Right atrium auricular region (tissue), 2 donors: Measurements from ENCODE around the gene CAMK1D. TPM values are rescaled to one million over a fixed set of nuclear protein-coding genes. Genes with fewer than 3 reads are reported as not detected.
"Not testable (repeated sequence)": the region's sequence is repeated elsewhere in the genome, so short reads cannot be mapped to it uniquely, and the experiment has no call there.

Experiments
- DNase-seq: peaks from one replicate; pipeline ENCODE4 v3.0.0-alpha.2; 2019; ENCODE audit warnings: low spot score
- H3K27ac ChIP-seq, 2 donors: fragments of 200-600 bp; sonication (generic); 1 replicate in 1 of 2; 2 replicates in 1 of 2; pipeline ENCODE4 v1.5.1; 2016 to 2019
- H3K27me3 ChIP-seq, 2 donors: fragments of 200-600 bp; sonication (generic); one replicate each; pipeline versions ENCODE4 v1.5.1 to v1.6.0; 2017 to 2019
- H3K36me3 ChIP-seq: fragments of 200-600 bp; sonication (generic); one replicate; pipeline ENCODE4 v1.5.1; 2016
- H3K4me1 ChIP-seq, 2 donors: fragments of 200-600 bp; sonication (generic); one replicate each; pipeline versions ENCODE4 v1.5.1 to v1.6.0; 2017 to 2019
- H3K4me3 ChIP-seq, 2 donors: fragments of 200-600 bp; sonication (generic); 1 replicate in 1 of 2; 2 replicates in 1 of 2; pipeline ENCODE4 v1.5.1; 2017 to 2019; ENCODE audit warnings: mild to moderate bottlenecking in 1 of 2, moderate library complexity in 1 of 2
- H3K9me3 ChIP-seq, 2 donors: fragments of 200-600 bp; sonication (generic); one replicate each; pipeline ENCODE4 v1.5.1; 2019
- CTCF ChIP-seq, 2 donors: fragments of 200-600 bp; sonication (generic); IDR thresholded peaks; one replicate each; pipeline ENCODE4 v1.5.1; 2019; ENCODE audit warnings: antibody characterized with exemption in 2 of 2
- total RNA-seq, 2 donors: library from RNA; depleted of rRNA; stranded (reverse); fragments of >200 nt; gene quantifications; one replicate each; pipeline ENCODE4 v1.1.0, GENCODE V29; 2016

CAMK1D gene
- total RNA-seq, 2 donors from 2014 or later, result 24.5 to 27.2 TPM

- no peak overlapping the region for H3K27ac ChIP-seq
Measured at GRCh38 chr10:12711350-12711708, 362.0 kb downstream of the CAMK1D start.

DNA sequence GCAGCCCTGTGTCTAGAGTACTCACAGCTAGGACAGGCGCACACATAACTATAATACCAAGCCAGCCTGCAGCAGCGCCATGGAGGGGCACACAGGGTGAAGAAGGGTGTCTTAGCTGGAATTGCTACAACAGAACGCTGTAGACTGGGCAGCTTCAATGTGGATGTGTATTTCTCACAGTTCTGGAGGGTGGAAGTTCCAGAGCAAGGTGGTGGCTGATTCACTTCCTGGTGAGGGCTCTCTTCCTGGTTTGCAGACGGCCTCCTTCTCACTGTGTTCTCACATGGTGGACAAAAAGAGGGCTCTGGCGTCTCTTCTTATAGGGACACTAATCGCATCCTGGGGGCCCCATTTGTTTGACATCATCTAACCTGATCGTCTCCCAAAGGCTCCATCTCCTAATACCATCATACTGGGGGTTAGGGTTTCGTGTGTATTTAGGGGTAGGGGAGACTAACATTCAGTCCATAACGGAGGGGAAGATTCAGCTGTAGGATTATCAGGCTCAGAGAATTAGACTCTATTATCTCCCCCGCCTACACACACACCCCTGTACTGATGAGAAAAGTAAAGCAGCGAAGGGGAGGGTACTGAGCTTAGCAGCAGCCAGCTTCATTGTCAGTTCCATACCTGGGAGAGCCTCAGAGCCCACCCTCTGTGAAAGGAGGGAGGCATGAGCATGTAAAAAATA lies 363.1 kb downstream of the CAMK1D start:
- DNase-seq, result no peak
- H3K9me3 ChIP-seq, result no peaks in the 10 kb centered on the region
- TF ChIP-seq CTCF (IDR thresholded peaks at IDR 0.05), result no peak
- H3K27ac ChIP-seq, result no peak overlapping the region
- no peaks in the 10 kb centered on the region for H3K27me3 ChIP-seq
- H3K4me1 ChIP-seq, result peaks cover 0 to 35% of the 10 kb centered on the region in 2 donors
- no peaks in the 10 kb centered on the region for H3K36me3 ChIP-seq
- no peak overlapping the region for H3K4me3 ChIP-seq

More at GRCh38 chr10:12711350-12711708, 362.0 kb downstream of the CAMK1D start:
- Histone ChIP-seq H3K36me3 (no peaks in the 10 kb centered on the region), H3K9me3 (no peaks in the 10 kb centered on the region), H3K4me3 (no peak overlapping the region), H3K27me3 (no peaks in the 10 kb centered on the region), H3K4me1 (peaks cover 0 to 46% of the 10 kb centered on the region in 2 donors)
- TF ChIP-seq CTCF (IDR thresholded peaks at IDR 0.05), result no peak
- no peak for DNase-seq

GRCh38 chr10:12712984-12713316 lies 363.6 kb downstream of the CAMK1D start:
- not testable (repeated sequence) for H3K36me3 ChIP-seq, H3K9me3 ChIP-seq, H3K27me3 ChIP-seq, H3K27ac ChIP-seq, H3K4me3 ChIP-seq, DNase-seq
- peaks cover 0 to 30% of the 10 kb centered on the region in 2 donors for H3K4me1 ChIP-seq

DNA sequence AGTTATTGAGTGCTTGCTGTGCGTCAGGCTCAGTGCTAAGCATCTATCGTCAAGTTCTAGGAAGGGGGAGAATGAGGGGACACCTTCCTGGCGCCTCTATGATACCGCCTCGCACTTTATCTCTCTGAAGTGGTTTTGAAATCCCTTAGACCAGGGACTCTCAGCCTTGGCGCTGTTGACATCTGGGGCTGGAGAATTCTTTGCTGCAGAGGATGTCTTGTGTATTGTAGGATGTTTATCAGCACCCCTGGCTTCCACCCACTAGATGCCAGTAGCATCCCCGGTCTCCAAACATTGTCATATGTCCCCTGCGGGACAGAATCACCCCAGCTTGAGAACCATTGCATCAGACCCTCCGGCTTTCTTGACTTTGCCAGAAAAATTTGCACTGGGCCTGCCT lies 366.7 kb downstream of the CAMK1D start:
- H3K4me3 ChIP-seq, result no peak overlapping the region
- H3K27ac ChIP-seq, result no peak overlapping the region
- H3K36me3 ChIP-seq, result no peaks in the 10 kb centered on the region
- no peak for DNase-seq
- no peak for TF ChIP-seq CTCF (IDR thresholded peaks at IDR 0.05)
- peaks cover 0 to 27% of the 10 kb centered on the region in 2 donors for H3K4me1 ChIP-seq
- no peaks in the 10 kb centered on the region for H3K27me3 ChIP-seq
- no peaks in the 10 kb centered on the region for H3K9me3 ChIP-seq

DNA sequence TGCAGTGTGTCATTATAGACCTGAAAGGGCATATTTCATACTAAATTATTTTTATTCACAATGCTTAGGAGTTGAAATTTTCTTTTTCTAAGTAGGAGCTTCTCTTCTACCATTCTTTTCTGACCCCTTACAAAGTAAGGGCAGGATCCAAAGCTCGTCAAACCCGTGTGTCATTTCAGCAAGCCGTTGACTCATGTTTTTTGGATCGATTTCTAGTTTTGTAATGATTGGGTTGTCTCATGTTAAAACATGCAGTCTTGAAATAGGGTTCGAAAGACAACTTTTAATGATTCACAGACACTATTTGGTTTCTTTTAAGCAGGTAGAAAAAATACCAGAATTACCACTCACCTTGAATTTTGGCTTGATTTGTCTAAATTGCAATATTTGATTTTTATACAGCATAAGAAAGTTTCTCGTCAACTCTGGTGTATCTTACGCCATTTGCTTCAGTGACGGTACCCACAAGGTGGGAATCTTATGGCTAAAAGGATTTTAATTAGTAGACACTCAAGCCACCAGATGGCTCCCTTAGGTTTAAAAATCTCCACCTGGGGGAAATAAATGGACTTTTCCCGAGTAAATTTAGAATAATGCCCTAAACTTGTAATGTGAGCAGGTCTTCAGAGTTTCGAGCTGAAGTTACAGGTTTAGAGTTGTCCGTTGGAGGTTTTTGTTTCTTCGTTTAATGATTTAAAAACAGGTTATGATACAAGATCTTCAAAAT lies 368.8 kb downstream of the CAMK1D start:
- Histone ChIP-seq H3K9me3 (no peaks in the 10 kb centered on the region), H3K4me1 (peaks cover 0 to 25% of the 10 kb centered on the region in 2 donors), H3K4me3 (no peak overlapping the region), H3K27me3 (no peaks in the 10 kb centered on the region), H3K36me3 (no peaks in the 10 kb centered on the region), H3K27ac (no peak overlapping the region)
- TF ChIP-seq CTCF (IDR thresholded peaks at IDR 0.05), result peak in 1 of 2 donors; percentile 36
- no peak for DNase-seq

GRCh38 chr10:12719365-12719764 lies 370.0 kb downstream of the CAMK1D start:
- no peaks in the 10 kb centered on the region for H3K9me3 ChIP-seq
- no peaks in the 10 kb centered on the region for H3K27me3 ChIP-seq
- H3K4me3 ChIP-seq, result no peak overlapping the region
- H3K27ac ChIP-seq, result peak overlapping the region in 1 of 2 donors; percentile 61
- H3K36me3 ChIP-seq, result no peaks in the 10 kb centered on the region
- DNase-seq, result no peak
- H3K4me1 ChIP-seq, result peaks cover 0 to 25% of the 10 kb centered on the region in 2 donors
- TF ChIP-seq CTCF (IDR thresholded peaks at IDR 0.05), result no peak
